Left lung (tissue), 14 donors: Measurements from ENCODE around the gene N4BP2. TPM values are rescaled to one million over a fixed set of nuclear protein-coding genes. Genes with fewer than 3 reads are reported as not detected.
A peak's percentile ranks its signal among the peaks of the same experiment; 100 is the strongest.
"Not testable (repeated sequence)": the region's sequence is repeated elsewhere in the genome, so short reads cannot be mapped to it uniquely, and the experiment has no call there.

ENCODE experiments used
- ATAC-seq: fragments of 200-7000 bp; cut with Tn5 transposase; one replicate; pipeline ENCODE4 v1.9.1; 2020; ENCODE audit warnings: moderate library complexity
- DNase-seq, 4 donors: peaks; one replicate each; pipeline ENCODE4 v3.0.0-alpha.2; 2013 to 2020
- H3K27ac ChIP-seq, 2 donors: fragments of 200-600 bp; sonication (generic) in 1 of 2; one replicate each; pipeline versions ENCODE4 v1.5.0 to v1.8.0; 2020 to 2021
- H3K27me3 ChIP-seq, 2 donors: fragments of 200-600 bp; sonication (generic) in 1 of 2; one replicate each; pipeline versions ENCODE4 v1.5.0 to v1.8.0; 2020 to 2021
- H3K36me3 ChIP-seq, 2 donors: fragments of 200-600 bp; sonication (generic) in 1 of 2; one replicate each; pipeline versions ENCODE4 v1.5.0 to v1.8.0; 2020 to 2021
- H3K4me1 ChIP-seq, 2 donors: fragments of 200-600 bp; one replicate each; pipeline ENCODE4 v1.8.0; 2021
- H3K4me3 ChIP-seq, 2 donors: fragments of 200-600 bp; sonication (generic) in 1 of 2; one replicate each; pipeline versions ENCODE4 v1.5.0 to v1.8.0; 2020 to 2021; ENCODE audit warnings: mild to moderate bottlenecking in 1 of 2
- H3K9me3 ChIP-seq, 2 donors: fragments of 200-600 bp; sonication (generic) in 1 of 2; one replicate each; pipeline versions ENCODE4 v1.5.0 to v1.8.0; 2020 to 2021
- intact Hi-C, 2 donors: fragments of 100-400 bp; cut with DNase I; formaldehyde crosslinking; loops; one replicate each; pipeline versions ENCODE4 v1.11.2 to v1.14.2; 2022
- long read RNA-seq, 12 donors: library from polyadenylated mRNA in 2 of 12; unstranded in 2 of 12; transcript quantifications; one replicate each; pipeline ENCODE4 v2.0.0 and lab custom pipeline, GENCODE V29; 2019 to 2026
- polyA plus RNA-seq, 6 donors: library from polyadenylated mRNA; unstranded; fragments of 120-200 nt; gene quantifications; one replicate each; pipeline ENCODE4 v1.2.1, GENCODE V29; 2013; ENCODE audit not compliant: insufficient read length in 6 of 6
- total RNA-seq, 2 donors: library from RNA; stranded (reverse); fragmentation: NEBNext Ultra II Directional; extraction: Animal tissue kit (Norgen Biotek cat#: 25700); gene quantifications; one replicate each; pipeline ENCODE4 v1.2.1, GENCODE V29; 2021
- TF ChIP-seq, protein P1 (sequence below), 2 donors: fragments of 200-600 bp; sonication (generic) in 1 of 2; IDR thresholded peaks; one replicate each; pipeline versions ENCODE4 v1.5.0 to v1.8.0; 2021; ENCODE audit warnings: antibody characterized with exemption in 2 of 2
- donor health status: DM: no; HTN: yes; CAD: no.
- donor health status: DM: no; HTN: no; CAD: no.

N4BP2 gene
- total RNA-seq (1 to 10 TPM; 5.9 to 6.9 TPM), polyA plus RNA-seq (10 to 100 TPM; 16.6 to 22.3 (median 19.6) TPM)
- long read RNA-seq, donor 1, partial matches to known transcripts, result 0 of 1 reads
- long read RNA-seq, donor 1, other reads (novel, unspliced or antisense), result 0 of 1 reads
- long read RNA-seq, donor 2, partial matches to known transcripts, result 0 of 1 reads
- long read RNA-seq, donor 2, other reads (novel, unspliced or antisense), result 0 of 1 reads
- long read RNA-seq, donor 3, result 0 reads
- long read RNA-seq, donor 4, partial matches to known transcripts, result 0 of 1 reads
- long read RNA-seq, donor 4, other reads (novel, unspliced or antisense), result 1 of 1 reads
- long read RNA-seq, donor 5, result 0 reads
- long read RNA-seq, donor 6, result 0 reads
- long read RNA-seq, donor 7, result 0 reads
- long read RNA-seq, donor 8, partial matches to known transcripts, result 0 of 1 reads
- long read RNA-seq, donor 8, other reads (novel, unspliced or antisense), result 0 of 1 reads
- long read RNA-seq, donor 9, result 0 reads
- long read RNA-seq, donor 10, result 0 reads
- long read RNA-seq, donor 11, result 0 reads
- long read RNA-seq, donor 12, result 0 reads

DNA sequence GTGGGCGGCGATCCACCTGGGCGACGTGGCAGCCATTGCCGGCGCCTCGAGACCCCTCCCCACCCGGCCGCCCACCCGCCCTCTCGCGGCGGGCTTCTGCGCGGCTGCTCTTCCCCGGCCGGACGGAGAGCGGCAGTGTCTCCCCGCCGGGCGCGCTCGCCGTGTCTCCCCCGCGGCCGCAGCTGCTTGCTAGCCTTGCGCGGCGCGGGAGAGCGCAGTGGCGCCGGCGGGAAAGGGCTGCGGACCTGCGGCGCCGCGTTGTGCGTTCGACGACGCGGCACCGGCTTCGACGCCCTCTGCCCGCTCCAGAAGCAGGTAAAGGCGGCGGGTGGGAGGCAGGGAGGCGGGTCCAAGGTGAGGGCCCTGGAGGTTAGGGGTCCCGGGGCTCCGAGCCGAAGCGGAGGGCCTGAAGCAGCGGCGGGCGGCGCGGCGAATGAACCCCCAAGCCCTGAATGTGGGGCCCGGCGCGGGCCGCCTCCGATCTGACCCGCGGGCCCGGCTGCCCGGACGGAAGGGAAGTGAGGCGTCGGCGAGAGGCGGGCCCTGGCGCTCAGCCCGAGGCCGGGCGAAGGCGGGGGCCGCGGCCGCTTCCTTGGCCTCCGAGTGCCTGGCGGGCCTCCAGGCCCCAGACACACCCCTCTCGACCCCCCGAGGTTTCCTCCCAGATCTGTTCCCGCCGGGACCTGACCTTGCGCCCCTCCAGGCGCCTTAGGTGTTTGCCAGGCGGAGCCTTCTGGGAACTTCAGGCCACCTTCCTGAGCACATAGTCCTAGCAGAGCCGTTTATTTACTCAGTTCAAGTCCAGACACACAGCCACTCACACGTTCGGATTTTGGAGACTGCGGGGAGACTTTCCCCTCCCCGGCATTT lies at the start of gene N4BP2:
Gene N4BP2, plus strand, starts transcription at position 135 of the 870 bp plus-strand sequence. CDS start 40,491 bp downstream, outside the sequence.
- peak; percentile 88 to 98 (median 92) for DNase-seq
- peaks cover 0 to 29% of the 10 kb centered on the region in 2 donors for H3K4me1 ChIP-seq
- intact Hi-C loops, result loop anchor here in 1 of 2 donors (10.0 kb wide), 1 partner anchor 268 kb away; no protein-coding TSS in a partner anchor
- H3K4me3 ChIP-seq, result peak within 1 kb of the TSS; percentile 61 to 78
- H3K9me3 ChIP-seq, result no peaks in the 10 kb centered on the region
- peak within 1 kb of the TSS; percentile 100 for H3K27ac ChIP-seq
- H3K36me3 ChIP-seq, result peaks cover 0 to 5% of the 10 kb centered on the region in 2 donors
- TF ChIP-seq, protein P1, sequence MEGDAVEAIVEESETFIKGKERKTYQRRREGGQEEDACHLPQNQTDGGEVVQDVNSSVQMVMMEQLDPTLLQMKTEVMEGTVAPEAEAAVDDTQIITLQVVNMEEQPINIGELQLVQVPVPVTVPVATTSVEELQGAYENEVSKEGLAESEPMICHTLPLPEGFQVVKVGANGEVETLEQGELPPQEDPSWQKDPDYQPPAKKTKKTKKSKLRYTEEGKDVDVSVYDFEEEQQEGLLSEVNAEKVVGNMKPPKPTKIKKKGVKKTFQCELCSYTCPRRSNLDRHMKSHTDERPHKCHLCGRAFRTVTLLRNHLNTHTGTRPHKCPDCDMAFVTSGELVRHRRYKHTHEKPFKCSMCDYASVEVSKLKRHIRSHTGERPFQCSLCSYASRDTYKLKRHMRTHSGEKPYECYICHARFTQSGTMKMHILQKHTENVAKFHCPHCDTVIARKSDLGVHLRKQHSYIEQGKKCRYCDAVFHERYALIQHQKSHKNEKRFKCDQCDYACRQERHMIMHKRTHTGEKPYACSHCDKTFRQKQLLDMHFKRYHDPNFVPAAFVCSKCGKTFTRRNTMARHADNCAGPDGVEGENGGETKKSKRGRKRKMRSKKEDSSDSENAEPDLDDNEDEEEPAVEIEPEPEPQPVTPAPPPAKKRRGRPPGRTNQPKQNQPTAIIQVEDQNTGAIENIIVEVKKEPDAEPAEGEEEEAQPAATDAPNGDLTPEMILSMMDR (IDR thresholded peaks at IDR 0.05), result peak; percentile 56 to 66
- ATAC-seq, result peak; percentile 76
- no peaks in the 10 kb centered on the region for H3K27me3 ChIP-seq

DNA sequence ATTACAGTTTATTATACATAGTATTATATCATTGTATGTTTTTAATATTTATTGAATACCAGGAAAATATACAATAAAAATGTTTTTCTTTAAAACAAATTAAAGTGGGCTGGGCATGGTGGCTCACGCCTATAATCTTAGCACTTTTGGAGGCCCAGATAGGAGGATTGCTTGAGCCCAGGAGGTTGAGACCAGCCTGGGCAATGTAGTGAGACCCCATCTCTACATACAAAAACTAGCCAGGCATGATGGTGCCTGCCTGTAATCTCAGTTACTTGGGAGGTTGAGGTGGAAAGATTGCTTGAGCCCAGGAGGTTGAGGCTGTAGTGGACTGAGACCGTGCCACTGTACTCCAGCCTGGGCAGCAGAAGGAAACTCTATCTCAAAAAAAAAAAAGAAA lies 40.6 kb upstream of the N4BP2 start:
- DNase-seq (no peak), ATAC-seq (no peak)
- no peaks in the 10 kb centered on the region for H3K9me3 ChIP-seq
- TF ChIP-seq, protein P1 (IDR thresholded peaks at IDR 0.05), result no peak
- H3K4me1 ChIP-seq, result no peaks in the 10 kb centered on the region
- H3K4me3 ChIP-seq, result no peak overlapping the region
- H3K27ac ChIP-seq, result no peak overlapping the region
- H3K36me3 ChIP-seq, result no peaks in the 10 kb centered on the region
- no peaks in the 10 kb centered on the region for H3K27me3 ChIP-seq
- intact Hi-C loops, result no loop called here

DNA sequence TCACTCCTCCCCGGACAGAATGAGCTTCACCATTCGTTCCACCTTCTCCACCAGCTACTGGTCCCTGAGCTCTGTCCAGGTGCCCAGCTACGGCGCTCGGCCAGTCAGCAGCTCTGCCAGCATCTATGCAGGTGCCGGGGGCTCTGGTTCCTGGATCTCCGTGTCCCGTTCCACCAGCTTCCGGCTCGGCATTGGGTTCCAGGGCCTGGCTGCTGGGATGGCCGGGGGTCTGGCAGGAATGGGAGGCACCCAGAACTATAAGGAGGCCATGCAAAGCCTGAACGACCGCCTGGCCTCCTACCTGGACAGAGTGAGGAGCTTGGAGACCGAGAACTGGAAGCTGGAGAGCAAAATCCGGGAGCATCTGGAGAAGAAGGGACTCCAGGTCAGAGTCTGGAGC lies 36.4 kb upstream of the N4BP2 start:
- TF ChIP-seq, protein P1 (IDR thresholded peaks at IDR 0.05), result no peak
- no peaks in the 10 kb centered on the region for H3K4me1 ChIP-seq
- H3K36me3 ChIP-seq, result no peaks in the 10 kb centered on the region
- no peaks in the 10 kb centered on the region for H3K9me3 ChIP-seq
- intact Hi-C loops, result no loop called here
- DNase-seq (no peak), ATAC-seq (no peak)
- H3K27me3 ChIP-seq, result no peaks in the 10 kb centered on the region
- H3K4me3 ChIP-seq, result no peak overlapping the region
- H3K27ac ChIP-seq, result no peak overlapping the region

DNA sequence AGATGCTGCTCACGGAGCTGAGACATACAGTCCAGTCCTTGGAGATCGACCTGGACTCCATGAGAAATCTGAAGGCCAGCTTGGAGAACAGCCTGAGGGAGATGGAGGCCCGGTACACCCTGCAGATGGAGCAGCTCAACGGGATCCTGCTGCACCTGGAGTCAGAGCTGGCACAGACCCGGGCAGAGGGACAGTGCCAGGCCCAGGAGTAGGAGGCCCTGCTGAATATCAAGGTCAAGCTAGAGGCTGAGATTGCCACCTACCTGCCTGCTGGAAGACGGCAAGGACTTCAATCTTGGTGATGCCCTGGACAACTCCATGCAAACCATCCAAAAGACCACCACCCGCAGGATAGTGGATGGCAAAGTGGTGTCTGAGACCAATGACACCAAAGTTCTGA lies 35.5 kb upstream of the N4BP2 start:
- ATAC-seq, result not testable (repeated sequence)

DNA sequence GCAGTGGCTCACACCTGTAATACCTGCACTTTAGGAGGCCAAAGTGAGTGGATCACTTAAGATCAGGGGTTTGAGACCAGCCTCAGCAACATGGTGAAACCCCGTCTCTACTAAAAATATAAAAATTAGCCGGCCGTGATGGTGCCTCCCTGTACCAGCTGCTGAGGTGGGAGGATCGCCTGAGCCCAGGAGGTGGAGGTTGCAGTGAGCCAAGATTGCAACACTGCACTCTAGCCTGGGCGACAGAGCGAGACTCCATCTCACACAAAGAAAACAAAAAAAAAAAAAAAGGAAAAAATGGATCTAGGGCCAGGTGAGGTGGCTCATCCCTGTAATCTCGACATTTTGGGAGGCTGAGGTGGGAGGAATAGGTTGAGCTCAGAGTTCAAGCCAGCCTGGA lies 32.6 kb upstream of the N4BP2 start:
- H3K27me3 ChIP-seq, DNase-seq, H3K36me3 ChIP-seq, H3K9me3 ChIP-seq, intact Hi-C loops, ATAC-seq, H3K4me3 ChIP-seq, H3K27ac ChIP-seq, H3K4me1 ChIP-seq: not testable (repeated sequence)

More for the DNA sequence above, 35.5 kb upstream of the N4BP2 start:
- DNase-seq, H3K4me3 ChIP-seq, H3K4me1 ChIP-seq, H3K27ac ChIP-seq, H3K9me3 ChIP-seq, H3K36me3 ChIP-seq, H3K27me3 ChIP-seq, intact Hi-C loops: not testable (repeated sequence)

DNA sequence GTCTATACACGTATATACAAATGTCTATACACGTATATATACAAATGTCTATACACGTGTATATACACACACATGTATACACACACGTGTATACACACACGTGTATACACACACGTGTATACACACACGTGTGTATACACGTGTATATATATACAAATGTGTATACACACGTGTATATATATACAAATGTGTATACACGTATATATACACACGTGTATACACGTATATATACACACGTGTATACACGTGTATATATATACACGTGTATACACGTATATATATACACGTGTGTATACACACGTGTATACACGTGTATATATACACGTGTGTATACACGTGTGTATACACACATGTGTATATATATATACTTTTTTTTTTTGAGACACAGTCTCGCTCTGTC lies 23.9 kb upstream of the N4BP2 start:
- H3K27ac ChIP-seq, result no peak overlapping the region
- intact Hi-C loops, result no loop called here
- no peak for DNase-seq
- no peak overlapping the region for H3K4me3 ChIP-seq
- no peaks in the 10 kb centered on the region for H3K36me3 ChIP-seq
- H3K9me3 ChIP-seq, result no peaks in the 10 kb centered on the region
- no peaks in the 10 kb centered on the region for H3K27me3 ChIP-seq
- ATAC-seq, result no peak
- TF ChIP-seq, protein P1 (IDR thresholded peaks at IDR 0.05), result no peak
- no peaks in the 10 kb centered on the region for H3K4me1 ChIP-seq
